HL-60 (cell line): Measurements from ENCODE around the gene GABRB3.

Source experiments
- DNase-seq, 2 experiments: peaks; one replicate each; pipeline ENCODE4 v3.0.0-alpha.2; 2010 to 2020; ENCODE audit warnings: low read depth in 1 of 2, low spot score in 1 of 2
- H3K27ac ChIP-seq: fragments of 250-450 bp; sonication (Bioruptor Pico); replicated peaks from 2 replicates; pipeline ENCODE4 v1.5.1; 2020; ENCODE audit warnings: mild to moderate bottlenecking, moderate library complexity
- H3K27me3 ChIP-seq: fragments of 250-450 bp; sonication (Bioruptor Pico); 2 replicates; pipeline ENCODE4 v1.5.1; 2021; ENCODE audit warnings: mild to moderate bottlenecking, moderate library complexity; ENCODE audit not compliant: insufficient read depth, poor library complexity, severe bottlenecking
- H3K4me3 ChIP-seq: replicated peaks from 2 replicates; pipeline ENCODE4 v1.5.1; 2011; ENCODE audit warnings: mild to moderate bottlenecking, control low read depth, low read length; ENCODE audit not compliant: insufficient read depth
- GABPA ChIP-seq: IDR thresholded peaks from 2 replicates; pipeline ENCODE4 v1.6.1; 2012; ENCODE audit warnings: low read depth
- POLR2AphosphoS5 ChIP-seq: IDR thresholded peaks from 2 replicates; pipeline ENCODE4 v1.6.1; 2012; ENCODE audit warnings: low read depth
- SPI1 ChIP-seq: IDR thresholded peaks from 2 replicates; pipeline ENCODE4 v1.6.1; 2012; ENCODE audit warnings: low read depth, mild to moderate bottlenecking, borderline replicate concordance
- TF ChIP-seq, protein P1 (sequence below): IDR thresholded peaks from 2 replicates; pipeline ENCODE4 v1.6.1; 2012; ENCODE audit warnings: low read depth; ENCODE audit not compliant: insufficient replicate concordance
- TF ChIP-seq, protein P2 (sequence below): IDR thresholded peaks from one replicate; pipeline ENCODE4 v1.5.1; 2011; ENCODE audit warnings: low read length, control low read depth, inconsistent platforms; ENCODE audit not compliant: insufficient read depth

Gene GABRB3

DNA sequence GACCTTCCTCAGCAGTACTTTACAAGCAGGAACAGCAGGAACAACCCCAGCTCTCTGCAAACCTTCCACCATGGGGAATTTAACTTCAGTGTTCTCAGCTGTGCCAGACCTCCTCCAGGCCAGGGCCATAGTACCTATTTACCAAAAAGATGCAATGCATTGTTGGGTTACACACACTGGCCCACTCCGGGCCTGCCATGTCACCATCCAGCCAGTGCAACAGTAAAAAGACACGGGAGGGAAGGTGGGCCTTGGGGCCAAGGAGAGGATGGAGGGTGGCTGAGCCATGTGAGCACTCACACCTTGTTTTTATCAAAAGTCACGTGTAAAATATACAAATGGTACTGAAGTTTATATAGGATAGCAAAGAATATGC, 157.0 kb downstream of the GABRB3 start:
- no peak for DNase-seq
- Histone ChIP-seq H3K27ac (no peak overlapping the region), H3K27me3 (no peaks in the 10 kb centered on the region), H3K4me3 (no peak overlapping the region)
- no peak for TF ChIP-seq GABPA
- TF ChIP-seq, protein P1, sequence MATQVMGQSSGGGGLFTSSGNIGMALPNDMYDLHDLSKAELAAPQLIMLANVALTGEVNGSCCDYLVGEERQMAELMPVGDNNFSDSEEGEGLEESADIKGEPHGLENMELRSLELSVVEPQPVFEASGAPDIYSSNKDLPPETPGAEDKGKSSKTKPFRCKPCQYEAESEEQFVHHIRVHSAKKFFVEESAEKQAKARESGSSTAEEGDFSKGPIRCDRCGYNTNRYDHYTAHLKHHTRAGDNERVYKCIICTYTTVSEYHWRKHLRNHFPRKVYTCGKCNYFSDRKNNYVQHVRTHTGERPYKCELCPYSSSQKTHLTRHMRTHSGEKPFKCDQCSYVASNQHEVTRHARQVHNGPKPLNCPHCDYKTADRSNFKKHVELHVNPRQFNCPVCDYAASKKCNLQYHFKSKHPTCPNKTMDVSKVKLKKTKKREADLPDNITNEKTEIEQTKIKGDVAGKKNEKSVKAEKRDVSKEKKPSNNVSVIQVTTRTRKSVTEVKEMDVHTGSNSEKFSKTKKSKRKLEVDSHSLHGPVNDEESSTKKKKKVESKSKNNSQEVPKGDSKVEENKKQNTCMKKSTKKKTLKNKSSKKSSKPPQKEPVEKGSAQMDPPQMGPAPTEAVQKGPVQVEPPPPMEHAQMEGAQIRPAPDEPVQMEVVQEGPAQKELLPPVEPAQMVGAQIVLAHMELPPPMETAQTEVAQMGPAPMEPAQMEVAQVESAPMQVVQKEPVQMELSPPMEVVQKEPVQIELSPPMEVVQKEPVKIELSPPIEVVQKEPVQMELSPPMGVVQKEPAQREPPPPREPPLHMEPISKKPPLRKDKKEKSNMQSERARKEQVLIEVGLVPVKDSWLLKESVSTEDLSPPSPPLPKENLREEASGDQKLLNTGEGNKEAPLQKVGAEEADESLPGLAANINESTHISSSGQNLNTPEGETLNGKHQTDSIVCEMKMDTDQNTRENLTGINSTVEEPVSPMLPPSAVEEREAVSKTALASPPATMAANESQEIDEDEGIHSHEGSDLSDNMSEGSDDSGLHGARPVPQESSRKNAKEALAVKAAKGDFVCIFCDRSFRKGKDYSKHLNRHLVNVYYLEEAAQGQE = no peak
- no peak for TF ChIP-seq SPI1
- TF ChIP-seq POLR2AphosphoS5 = no peak
- TF ChIP-seq, protein P2, sequence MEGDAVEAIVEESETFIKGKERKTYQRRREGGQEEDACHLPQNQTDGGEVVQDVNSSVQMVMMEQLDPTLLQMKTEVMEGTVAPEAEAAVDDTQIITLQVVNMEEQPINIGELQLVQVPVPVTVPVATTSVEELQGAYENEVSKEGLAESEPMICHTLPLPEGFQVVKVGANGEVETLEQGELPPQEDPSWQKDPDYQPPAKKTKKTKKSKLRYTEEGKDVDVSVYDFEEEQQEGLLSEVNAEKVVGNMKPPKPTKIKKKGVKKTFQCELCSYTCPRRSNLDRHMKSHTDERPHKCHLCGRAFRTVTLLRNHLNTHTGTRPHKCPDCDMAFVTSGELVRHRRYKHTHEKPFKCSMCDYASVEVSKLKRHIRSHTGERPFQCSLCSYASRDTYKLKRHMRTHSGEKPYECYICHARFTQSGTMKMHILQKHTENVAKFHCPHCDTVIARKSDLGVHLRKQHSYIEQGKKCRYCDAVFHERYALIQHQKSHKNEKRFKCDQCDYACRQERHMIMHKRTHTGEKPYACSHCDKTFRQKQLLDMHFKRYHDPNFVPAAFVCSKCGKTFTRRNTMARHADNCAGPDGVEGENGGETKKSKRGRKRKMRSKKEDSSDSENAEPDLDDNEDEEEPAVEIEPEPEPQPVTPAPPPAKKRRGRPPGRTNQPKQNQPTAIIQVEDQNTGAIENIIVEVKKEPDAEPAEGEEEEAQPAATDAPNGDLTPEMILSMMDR = no peak

DNA sequence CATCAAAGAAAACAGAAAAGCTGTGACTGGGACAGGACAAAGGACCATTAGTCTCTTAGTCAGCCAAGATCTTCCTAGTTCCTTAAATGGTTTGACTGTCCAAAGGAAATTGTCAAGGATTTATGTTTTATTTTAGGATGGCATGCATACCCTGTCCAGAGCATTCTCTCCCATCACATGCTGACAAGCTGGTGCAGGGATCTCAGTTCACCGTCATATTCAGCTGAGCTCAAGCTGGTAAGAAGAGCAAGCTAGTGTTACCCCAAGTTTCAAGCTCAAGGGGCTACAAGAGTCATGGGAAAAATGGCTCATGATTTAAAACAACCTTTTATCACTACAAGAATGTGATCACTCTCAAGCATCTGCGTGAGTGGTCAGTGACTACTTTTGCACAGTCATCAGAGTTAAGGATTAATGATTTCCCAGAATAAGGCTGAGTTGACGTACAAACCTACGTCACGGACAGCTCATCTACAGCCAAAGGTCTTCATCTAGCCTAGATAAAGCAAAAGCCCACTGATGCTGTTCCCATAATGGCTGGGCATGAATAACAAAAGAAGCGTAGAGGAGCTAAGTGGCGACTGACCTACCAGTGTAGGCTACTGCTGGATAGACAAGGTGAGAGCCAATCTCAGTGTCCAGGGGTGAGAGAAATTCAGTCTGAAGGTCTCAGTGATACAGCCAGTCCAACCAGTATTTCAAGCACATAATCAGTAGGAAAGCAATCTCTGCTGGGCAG, 157.5 kb downstream of the GABRB3 start:
- no peaks in the 10 kb centered on the region for H3K27me3 ChIP-seq
- no peak overlapping the region for H3K27ac ChIP-seq
- H3K4me3 ChIP-seq = no peak overlapping the region
- TF ChIP-seq, protein P2 = no peak
- no peak for TF ChIP-seq POLR2AphosphoS5
- TF ChIP-seq, protein P1 = no peak
- TF ChIP-seq SPI1 = no peak
- TF ChIP-seq GABPA = no peak
- DNase-seq = no peak

DNA sequence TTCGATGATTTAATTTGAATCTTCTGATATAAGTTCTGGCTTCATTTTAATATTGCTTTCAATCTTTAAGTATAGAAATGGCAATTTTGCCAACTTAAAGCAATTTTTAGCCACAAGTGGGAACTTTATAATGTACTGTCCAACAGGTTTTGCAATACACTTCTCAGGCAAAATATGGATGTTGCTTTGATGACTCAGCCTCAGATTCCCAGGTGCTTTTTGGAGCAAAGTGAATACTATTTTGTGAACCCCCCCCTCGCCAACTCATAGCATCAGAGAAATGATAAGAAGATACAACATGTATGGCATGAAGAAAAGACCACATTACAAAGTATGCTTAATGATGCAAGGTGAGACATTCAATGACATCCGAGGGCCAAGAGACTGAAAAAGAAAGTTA, 158.1 kb downstream of the GABRB3 start:
- Histone ChIP-seq H3K27me3 (no peaks in the 10 kb centered on the region), H3K4me3 (no peak overlapping the region), H3K27ac (no peak overlapping the region)
- TF ChIP-seq GABPA (no peak), SPI1 (no peak)
- TF ChIP-seq, protein P1 = no peak
- TF ChIP-seq, protein P2 = no peak
- no peak for DNase-seq
